ENCODE results near the gene CIT. TPM values are rescaled to one million over a fixed set of nuclear protein-coding genes. Genes with fewer than 3 reads are reported as not detected.

Gene CIT
- total and polyA plus RNA-seq, 4 donors, result 0.31 to 24.7 (median 1.8) TPM

DNA sequence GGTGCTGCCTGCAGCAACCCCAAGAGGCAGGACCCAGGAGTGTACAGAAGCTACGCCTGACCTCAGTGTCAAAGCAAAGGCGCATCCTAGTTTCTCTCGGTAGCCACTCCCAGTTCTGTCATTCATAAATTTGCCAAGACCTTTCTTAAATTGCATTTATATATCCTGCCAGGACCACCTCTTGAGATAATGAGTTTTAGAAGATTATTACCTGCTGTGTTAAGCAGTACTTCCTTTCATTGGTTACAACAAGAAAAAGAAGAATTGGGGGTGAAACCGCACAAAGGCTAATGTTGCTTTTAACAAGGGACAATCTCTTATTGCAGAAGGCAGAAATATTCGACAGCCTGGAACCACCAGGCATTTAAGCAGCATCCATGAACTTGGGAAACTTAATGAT lies 57.8 kb downstream of the CIT start:
- Histone ChIP-seq H3K9me3 (ENCODE audit: control insufficient read depth in 4 of 4, low read length in 3 of 4) (no peaks in the 10 kb centered on the region), H3K9ac (ENCODE audit: low read depth in 1 of 2, low read length in 2 of 2) (no peak overlapping the region), H3K36me3 (ENCODE audit: control insufficient read depth in 4 of 4, insufficient read depth in 3 of 4, low read depth in 1 of 4, low read length in 3 of 4) (no peaks in the 10 kb centered on the region), H3K27me3 (ENCODE audit: control insufficient read depth in 4 of 4, insufficient read depth in 4 of 4, low read length in 3 of 4) (no peaks in the 10 kb centered on the region), H3K4me1 (ENCODE audit: control insufficient read depth in 4 of 4, insufficient read depth in 4 of 4, low read length in 3 of 4) (no peaks in the 10 kb centered on the region), H3K27ac (ENCODE audit: low read depth in 1 of 2, low read length in 2 of 2) (no peak overlapping the region), H3K4me3 (ENCODE audit: low read depth in 1 of 3, low read length in 3 of 3) (no peak overlapping the region)
- TF ChIP-seq, protein P1, sequence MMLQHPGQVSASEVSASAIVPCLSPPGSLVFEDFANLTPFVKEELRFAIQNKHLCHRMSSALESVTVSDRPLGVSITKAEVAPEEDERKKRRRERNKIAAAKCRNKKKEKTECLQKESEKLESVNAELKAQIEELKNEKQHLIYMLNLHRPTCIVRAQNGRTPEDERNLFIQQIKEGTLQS (IDR thresholded peaks at IDR 0.05), result no peak
- TF ChIP-seq, protein P2, sequence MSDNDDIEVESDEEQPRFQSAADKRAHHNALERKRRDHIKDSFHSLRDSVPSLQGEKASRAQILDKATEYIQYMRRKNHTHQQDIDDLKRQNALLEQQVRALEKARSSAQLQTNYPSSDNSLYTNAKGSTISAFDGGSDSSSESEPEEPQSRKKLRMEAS (IDR thresholded peaks at IDR 0.05), result no peak
- TF ChIP-seq RXRA (IDR thresholded peaks at IDR 0.05), result no peak
- TF ChIP-seq TAF1 (conservative IDR thresholded peaks at IDR 0.05), result no peak
- TF ChIP-seq GABPA (IDR thresholded peaks at IDR 0.05 in 1 of 2, conservative IDR thresholded peaks at IDR 0.05 in 1 of 2), result no peak
- TF ChIP-seq FOXA1 (IDR thresholded peaks at IDR 0.05), result no peak
- TF ChIP-seq HNF4G (IDR thresholded peaks at IDR 0.05), result no peak
- no peak for TF ChIP-seq HNF4A (conservative IDR thresholded peaks at IDR 0.05)
- TF ChIP-seq NR2F2 (IDR thresholded peaks at IDR 0.05), result no peak
- no peak for TF ChIP-seq JUND (IDR thresholded peaks at IDR 0.05)
- TF ChIP-seq, protein P3, sequence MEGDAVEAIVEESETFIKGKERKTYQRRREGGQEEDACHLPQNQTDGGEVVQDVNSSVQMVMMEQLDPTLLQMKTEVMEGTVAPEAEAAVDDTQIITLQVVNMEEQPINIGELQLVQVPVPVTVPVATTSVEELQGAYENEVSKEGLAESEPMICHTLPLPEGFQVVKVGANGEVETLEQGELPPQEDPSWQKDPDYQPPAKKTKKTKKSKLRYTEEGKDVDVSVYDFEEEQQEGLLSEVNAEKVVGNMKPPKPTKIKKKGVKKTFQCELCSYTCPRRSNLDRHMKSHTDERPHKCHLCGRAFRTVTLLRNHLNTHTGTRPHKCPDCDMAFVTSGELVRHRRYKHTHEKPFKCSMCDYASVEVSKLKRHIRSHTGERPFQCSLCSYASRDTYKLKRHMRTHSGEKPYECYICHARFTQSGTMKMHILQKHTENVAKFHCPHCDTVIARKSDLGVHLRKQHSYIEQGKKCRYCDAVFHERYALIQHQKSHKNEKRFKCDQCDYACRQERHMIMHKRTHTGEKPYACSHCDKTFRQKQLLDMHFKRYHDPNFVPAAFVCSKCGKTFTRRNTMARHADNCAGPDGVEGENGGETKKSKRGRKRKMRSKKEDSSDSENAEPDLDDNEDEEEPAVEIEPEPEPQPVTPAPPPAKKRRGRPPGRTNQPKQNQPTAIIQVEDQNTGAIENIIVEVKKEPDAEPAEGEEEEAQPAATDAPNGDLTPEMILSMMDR (IDR thresholded peaks at IDR 0.05; ENCODE audit: low read depth, low read length, missing input control), result no peak
- TF ChIP-seq YY1 (IDR thresholded peaks at IDR 0.05), result no peak
- TF ChIP-seq RAD21 (IDR thresholded peaks at IDR 0.05), result no peak
- WGBS, result 96% methylated on average over 5 of the region's 5 CpGs
- no peak for DNase-seq (ENCODE audit: low spot score)

DNA sequence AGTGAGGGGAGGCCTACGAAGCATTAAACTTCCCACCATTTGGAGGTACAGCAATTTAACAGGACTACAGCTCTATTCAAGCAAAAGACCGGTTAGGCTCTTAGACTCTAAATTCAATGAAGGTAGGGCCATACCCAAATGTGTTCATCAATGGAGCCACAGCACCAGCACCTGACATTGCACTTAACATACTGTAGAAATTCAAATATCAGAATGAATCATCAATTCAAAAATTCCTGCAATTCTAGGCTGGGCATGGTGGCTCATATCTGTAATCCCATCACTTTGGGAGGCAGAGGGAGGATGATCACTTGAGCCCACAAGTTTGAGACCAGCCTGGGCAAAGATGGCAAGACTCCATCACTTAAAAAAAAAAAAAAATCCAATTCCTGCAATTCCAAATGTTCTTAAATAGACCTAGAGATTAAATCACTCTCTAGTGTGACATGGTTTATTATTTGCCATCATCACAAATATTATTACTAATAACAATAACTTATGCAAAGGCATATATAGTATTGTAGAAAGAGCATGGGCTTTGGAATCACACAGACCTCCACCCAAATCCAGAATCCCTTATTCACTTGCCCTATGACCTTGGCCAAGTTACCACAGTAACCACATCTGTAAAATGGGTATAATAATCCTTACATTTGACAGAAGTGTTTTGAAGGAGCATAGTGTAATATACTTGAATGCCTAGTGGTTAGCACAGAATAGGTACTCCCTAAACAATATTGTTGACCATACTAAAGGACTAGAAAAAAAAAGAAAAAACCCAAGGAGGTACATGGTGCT lies 59.4 kb downstream of the CIT start:
- no peak overlapping the region for H3K4me3 ChIP-seq (ENCODE audit: low read depth in 1 of 3, low read length in 3 of 3)
- no peaks in the 10 kb centered on the region for H3K4me1 ChIP-seq (ENCODE audit: control insufficient read depth in 4 of 4, insufficient read depth in 4 of 4, low read length in 3 of 4)
- 98% methylated on average over 2 of the region's 2 CpGs for WGBS
- no peaks in the 10 kb centered on the region for H3K9me3 ChIP-seq (ENCODE audit: control insufficient read depth in 4 of 4, low read length in 3 of 4)
- no peak overlapping the region for H3K9ac ChIP-seq (ENCODE audit: low read depth in 1 of 2, low read length in 2 of 2)
- DNase-seq (ENCODE audit: low spot score), result no peak
- no peak overlapping the region for H3K27ac ChIP-seq (ENCODE audit: low read depth in 1 of 2, low read length in 2 of 2)
- no peak for TF ChIP-seq TAF1 (conservative IDR thresholded peaks at IDR 0.05)
- no peak for TF ChIP-seq JUND (IDR thresholded peaks at IDR 0.05)
- TF ChIP-seq HNF4A (conservative IDR thresholded peaks at IDR 0.05), result no peak
- TF ChIP-seq RXRA (IDR thresholded peaks at IDR 0.05), result no peak
- TF ChIP-seq HNF4G (IDR thresholded peaks at IDR 0.05), result no peak
- TF ChIP-seq EGR1 (IDR thresholded peaks at IDR 0.05; ENCODE audit: low read depth in 2 of 2), result no peak
- TF ChIP-seq, protein P1 (IDR thresholded peaks at IDR 0.05), result no peak
- TF ChIP-seq, protein P3 (IDR thresholded peaks at IDR 0.05; ENCODE audit: low read depth, low read length, missing input control), result no peak
- no peak for TF ChIP-seq GABPA (IDR thresholded peaks at IDR 0.05 in 1 of 2, conservative IDR thresholded peaks at IDR 0.05 in 1 of 2)
- TF ChIP-seq RAD21 (IDR thresholded peaks at IDR 0.05), result no peak
- TF ChIP-seq, protein P4, sequence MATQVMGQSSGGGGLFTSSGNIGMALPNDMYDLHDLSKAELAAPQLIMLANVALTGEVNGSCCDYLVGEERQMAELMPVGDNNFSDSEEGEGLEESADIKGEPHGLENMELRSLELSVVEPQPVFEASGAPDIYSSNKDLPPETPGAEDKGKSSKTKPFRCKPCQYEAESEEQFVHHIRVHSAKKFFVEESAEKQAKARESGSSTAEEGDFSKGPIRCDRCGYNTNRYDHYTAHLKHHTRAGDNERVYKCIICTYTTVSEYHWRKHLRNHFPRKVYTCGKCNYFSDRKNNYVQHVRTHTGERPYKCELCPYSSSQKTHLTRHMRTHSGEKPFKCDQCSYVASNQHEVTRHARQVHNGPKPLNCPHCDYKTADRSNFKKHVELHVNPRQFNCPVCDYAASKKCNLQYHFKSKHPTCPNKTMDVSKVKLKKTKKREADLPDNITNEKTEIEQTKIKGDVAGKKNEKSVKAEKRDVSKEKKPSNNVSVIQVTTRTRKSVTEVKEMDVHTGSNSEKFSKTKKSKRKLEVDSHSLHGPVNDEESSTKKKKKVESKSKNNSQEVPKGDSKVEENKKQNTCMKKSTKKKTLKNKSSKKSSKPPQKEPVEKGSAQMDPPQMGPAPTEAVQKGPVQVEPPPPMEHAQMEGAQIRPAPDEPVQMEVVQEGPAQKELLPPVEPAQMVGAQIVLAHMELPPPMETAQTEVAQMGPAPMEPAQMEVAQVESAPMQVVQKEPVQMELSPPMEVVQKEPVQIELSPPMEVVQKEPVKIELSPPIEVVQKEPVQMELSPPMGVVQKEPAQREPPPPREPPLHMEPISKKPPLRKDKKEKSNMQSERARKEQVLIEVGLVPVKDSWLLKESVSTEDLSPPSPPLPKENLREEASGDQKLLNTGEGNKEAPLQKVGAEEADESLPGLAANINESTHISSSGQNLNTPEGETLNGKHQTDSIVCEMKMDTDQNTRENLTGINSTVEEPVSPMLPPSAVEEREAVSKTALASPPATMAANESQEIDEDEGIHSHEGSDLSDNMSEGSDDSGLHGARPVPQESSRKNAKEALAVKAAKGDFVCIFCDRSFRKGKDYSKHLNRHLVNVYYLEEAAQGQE (IDR thresholded peaks at IDR 0.05), result no peak
- TF ChIP-seq, protein P5, sequence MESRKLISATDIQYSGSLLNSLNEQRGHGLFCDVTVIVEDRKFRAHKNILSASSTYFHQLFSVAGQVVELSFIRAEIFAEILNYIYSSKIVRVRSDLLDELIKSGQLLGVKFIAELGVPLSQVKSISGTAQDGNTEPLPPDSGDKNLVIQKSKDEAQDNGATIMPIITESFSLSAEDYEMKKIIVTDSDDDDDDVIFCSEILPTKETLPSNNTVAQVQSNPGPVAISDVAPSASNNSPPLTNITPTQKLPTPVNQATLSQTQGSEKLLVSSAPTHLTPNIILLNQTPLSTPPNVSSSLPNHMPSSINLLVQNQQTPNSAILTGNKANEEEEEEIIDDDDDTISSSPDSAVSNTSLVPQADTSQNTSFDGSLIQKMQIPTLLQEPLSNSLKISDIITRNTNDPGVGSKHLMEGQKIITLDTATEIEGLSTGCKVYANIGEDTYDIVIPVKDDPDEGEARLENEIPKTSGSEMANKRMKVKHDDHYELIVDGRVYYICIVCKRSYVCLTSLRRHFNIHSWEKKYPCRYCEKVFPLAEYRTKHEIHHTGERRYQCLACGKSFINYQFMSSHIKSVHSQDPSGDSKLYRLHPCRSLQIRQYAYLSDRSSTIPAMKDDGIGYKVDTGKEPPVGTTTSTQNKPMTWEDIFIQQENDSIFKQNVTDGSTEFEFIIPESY (IDR thresholded peaks at IDR 0.05), result no peak
- no peak for TF ChIP-seq YY1 (IDR thresholded peaks at IDR 0.05)
- TF ChIP-seq FOXA1 (IDR thresholded peaks at IDR 0.05), result no peak
- no peak for TF ChIP-seq SP1 (IDR thresholded peaks at IDR 0.05)
- H3K27me3 ChIP-seq (ENCODE audit: control insufficient read depth in 4 of 4, insufficient read depth in 4 of 4, low read length in 3 of 4), result no peaks in the 10 kb centered on the region
- no peaks in the 10 kb centered on the region for H3K36me3 ChIP-seq (ENCODE audit: control insufficient read depth in 4 of 4, insufficient read depth in 3 of 4, low read depth in 1 of 4, low read length in 3 of 4)
